ENCODE results near the gene CALCOCO2.

The CALCOCO2 gene

DNA sequence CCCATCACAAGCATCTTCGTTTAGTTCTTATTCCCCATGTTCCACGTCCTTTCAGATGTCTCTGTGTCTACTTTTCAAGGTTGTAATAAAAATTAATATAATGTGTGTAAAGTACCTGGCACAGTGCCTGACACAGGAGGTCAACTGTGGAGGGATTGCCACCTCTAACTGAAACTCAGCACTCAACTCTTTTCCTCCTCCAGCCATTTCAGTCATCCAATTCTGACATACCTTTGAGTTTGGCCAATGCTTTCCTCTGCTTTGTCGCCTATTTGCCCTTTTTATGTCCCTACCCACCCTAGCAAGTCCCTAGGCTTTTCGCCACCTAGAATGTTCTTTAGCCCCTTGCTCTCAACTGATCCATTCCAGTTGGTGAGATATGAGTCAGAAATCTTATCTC is 78.9 kb downstream of the CALCOCO2 start:
- no peak for FAIRE-seq
- no peak for DNase-seq (ENCODE audit: insufficient read length, low spot score)

DNA sequence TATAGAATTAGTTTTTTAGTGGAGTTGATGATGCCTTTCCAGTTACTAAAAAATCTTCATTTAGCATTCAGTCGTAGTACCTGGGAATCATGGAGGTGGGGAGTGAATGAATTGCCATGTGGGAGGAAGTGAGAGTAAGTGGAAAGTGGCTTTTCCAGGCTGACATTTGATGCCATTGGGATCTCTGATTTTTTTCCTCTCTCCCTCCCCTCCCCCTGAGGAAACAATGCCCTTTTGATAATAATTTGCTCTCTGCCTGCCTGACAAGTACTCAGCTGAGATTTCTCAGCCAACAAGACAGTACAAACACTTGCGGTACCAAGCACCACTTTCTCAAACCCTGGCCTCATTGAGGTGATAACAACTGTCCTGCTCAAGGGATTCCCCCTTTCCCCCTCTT is 79.5 kb downstream of the CALCOCO2 start:
- FAIRE-seq = no peak
- DNase-seq (ENCODE audit: insufficient read length, low spot score) = no peak

DNA sequence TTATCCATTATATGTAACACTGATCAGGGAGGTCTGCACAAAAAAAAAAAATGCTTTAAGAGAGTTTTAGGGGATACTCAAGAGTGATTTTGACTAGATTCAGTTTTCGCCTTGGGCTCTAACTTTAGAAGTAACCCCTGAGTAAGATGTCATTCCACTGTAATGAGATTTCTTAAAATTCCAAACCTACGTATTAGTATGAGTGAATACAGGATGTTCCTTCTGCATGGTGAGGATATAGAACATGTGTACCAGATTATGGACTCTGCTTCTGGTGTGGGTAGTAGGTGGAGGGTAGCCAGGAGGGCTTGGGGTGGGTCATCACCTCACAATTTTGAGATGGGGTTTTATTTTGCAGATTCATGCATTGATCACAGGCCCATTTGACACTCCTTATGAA is 81.6 kb downstream of the CALCOCO2 start:
- DNase-seq (ENCODE audit: insufficient read length, low spot score) (no peak), FAIRE-seq (no peak)
